Astrocyte (in vitro differentiated cells and primary cell): ENCODE results near the gene SERPINE2.

Experiments
- CTCF ChIP-seq: IDR thresholded peaks from 2 replicates; pipeline ENCODE4 v1.5.1; 2011; ENCODE audit warnings: low read depth, mild to moderate bottlenecking, inconsistent platforms, low read length, moderate library complexity; ENCODE audit not compliant: insufficient read depth
- EZH2 ChIP-seq: IDR thresholded peaks from 2 replicates; pipeline ENCODE4 v1.6.1; 2012; ENCODE audit warnings: mild to moderate bottlenecking, low read length, inconsistent platforms; ENCODE audit not compliant: insufficient read depth

- no peak for TF ChIP-seq CTCF
- TF ChIP-seq EZH2 = no peak
Observed at GRCh38 chr2:224062481-224063297, 23.6 kb upstream of the SERPINE2 start.
